T-helper 1 cell treated with Interleukin-12 subunit alpha and Interleukin-12 subunit beta and Interleukin-4 antibody, amounts not matched to agents 30 μg/mL and 1 μg/mL, for 36 hours (primary cell): Measurements from ENCODE around the gene TSPAN1.
"Not testable (repeated sequence)": the region's sequence is repeated elsewhere in the genome, so short reads cannot be mapped to it uniquely, and the experiment has no call there.

Experiments
- H3K27ac Mint-ChIP-seq: one replicate; pipeline ENCODE4 v1.8.0; 2021; ENCODE audit warnings: mild to moderate bottlenecking, mixed read lengths
- H3K27me3 Mint-ChIP-seq: one replicate; pipeline ENCODE4 v1.8.0; 2021; ENCODE audit warnings: low read depth, mixed read lengths
- H3K36me3 Mint-ChIP-seq: one replicate; pipeline ENCODE4 v1.8.0; 2021; ENCODE audit warnings: low read depth, mixed read lengths
- H3K4me1 Mint-ChIP-seq: one replicate; pipeline ENCODE4 v1.8.0; 2021; ENCODE audit warnings: low read depth, mixed read lengths
- H3K4me3 Mint-ChIP-seq: one replicate; pipeline ENCODE4 v1.8.0; 2021; ENCODE audit warnings: mild to moderate bottlenecking, moderate library complexity, mixed read lengths
- H3K9me3 Mint-ChIP-seq: one replicate; pipeline ENCODE4 v1.8.0; 2021; ENCODE audit warnings: mixed read lengths

TSPAN1 gene

GRCh38 chr1:46205141-46205540 lies 30.3 kb downstream of the TSPAN1 start:
- H3K4me3 Mint-ChIP-seq, result no peak overlapping the region
- H3K27ac Mint-ChIP-seq, result no peak overlapping the region
- H3K36me3 Mint-ChIP-seq, result no peaks in the 10 kb centered on the region
- no peaks in the 10 kb centered on the region for H3K9me3 Mint-ChIP-seq
- peaks cover 4% of the 10 kb centered on the region for H3K4me1 Mint-ChIP-seq
- no peaks in the 10 kb centered on the region for H3K27me3 Mint-ChIP-seq

DNA sequence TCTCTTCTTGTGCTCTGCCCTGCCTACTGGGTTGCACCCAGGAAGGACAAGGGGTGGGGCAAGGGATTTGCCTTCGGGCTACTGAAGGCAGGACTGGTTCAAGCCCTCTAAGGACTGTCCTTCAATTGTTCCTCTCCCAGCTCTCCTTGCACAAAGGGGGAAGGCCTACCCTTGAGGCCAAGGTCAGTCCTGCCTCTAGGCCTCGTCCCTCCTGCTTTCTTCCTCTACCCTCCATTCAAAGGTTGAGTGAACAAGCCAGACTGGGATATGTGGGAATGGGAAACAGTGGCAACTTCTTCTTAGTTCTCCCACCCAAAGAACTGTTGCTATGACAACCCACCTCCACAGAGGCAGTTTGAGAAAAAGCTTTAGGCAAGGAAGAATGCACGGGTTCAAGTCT lies 30.9 kb downstream of the TSPAN1 start:
- H3K27me3 Mint-ChIP-seq, result no peaks in the 10 kb centered on the region
- peaks cover 4% of the 10 kb centered on the region for H3K4me1 Mint-ChIP-seq
- no peak overlapping the region for H3K4me3 Mint-ChIP-seq
- no peaks in the 10 kb centered on the region for H3K36me3 Mint-ChIP-seq
- H3K9me3 Mint-ChIP-seq, result no peaks in the 10 kb centered on the region
- H3K27ac Mint-ChIP-seq, result no peak overlapping the region

- no peaks in the 10 kb centered on the region for H3K36me3 Mint-ChIP-seq
- peaks cover 4% of the 10 kb centered on the region for H3K4me1 Mint-ChIP-seq
- H3K27ac Mint-ChIP-seq, result no peak overlapping the region
- no peaks in the 10 kb centered on the region for H3K9me3 Mint-ChIP-seq
- no peaks in the 10 kb centered on the region for H3K27me3 Mint-ChIP-seq
- H3K4me3 Mint-ChIP-seq, result no peak overlapping the region
Measured at GRCh38 chr1:46206399-46206798, 31.5 kb downstream of the TSPAN1 start.

DNA sequence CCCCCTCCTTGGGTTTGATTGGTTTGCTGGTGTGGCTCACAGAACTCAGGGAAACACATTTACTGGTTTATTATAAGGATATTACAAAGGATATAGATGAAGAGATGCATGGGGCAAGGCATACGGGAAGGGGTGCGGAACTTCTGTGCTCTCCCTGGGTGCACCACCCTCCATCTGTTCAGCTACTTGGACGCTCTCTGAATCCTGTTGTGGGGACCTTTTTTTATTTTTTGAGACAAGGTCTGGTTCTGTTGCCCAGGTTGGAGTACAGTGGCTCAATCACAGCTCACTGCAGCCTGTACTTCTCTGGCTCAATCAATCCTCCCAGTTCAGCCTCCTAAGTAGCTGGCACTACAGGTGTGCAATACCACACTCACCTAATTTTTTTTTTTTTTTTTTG lies 35.7 kb downstream of the TSPAN1 start:
- Mint-ChIP-seq H3K27me3 (no peaks in the 10 kb centered on the region), H3K36me3 (no peaks in the 10 kb centered on the region), H3K4me3 (no peak overlapping the region), H3K4me1 (no peaks in the 10 kb centered on the region), H3K9me3 (no peaks in the 10 kb centered on the region), H3K27ac (no peak overlapping the region)

GRCh38 chr1:46211051-46211450 lies 36.2 kb downstream of the TSPAN1 start:
- H3K4me3 Mint-ChIP-seq, result no peak overlapping the region
- H3K27me3 Mint-ChIP-seq, result no peaks in the 10 kb centered on the region
- H3K4me1 Mint-ChIP-seq, result no peaks in the 10 kb centered on the region
- H3K27ac Mint-ChIP-seq, result no peak overlapping the region
- no peaks in the 10 kb centered on the region for H3K36me3 Mint-ChIP-seq
- no peaks in the 10 kb centered on the region for H3K9me3 Mint-ChIP-seq

GRCh38 chr1:46215504-46215903 lies 40.6 kb downstream of the TSPAN1 start:
- no peak overlapping the region for H3K27ac Mint-ChIP-seq
- peaks cover 6% of the 10 kb centered on the region for H3K27me3 Mint-ChIP-seq
- no peak overlapping the region for H3K4me3 Mint-ChIP-seq
- no peaks in the 10 kb centered on the region for H3K4me1 Mint-ChIP-seq
- no peaks in the 10 kb centered on the region for H3K36me3 Mint-ChIP-seq
- H3K9me3 Mint-ChIP-seq, result no peaks in the 10 kb centered on the region

- Mint-ChIP-seq H3K27me3 (peaks cover 6% of the 10 kb centered on the region), H3K4me1 (peaks cover under 1% of the 10 kb centered on the region), H3K27ac (no peak overlapping the region), H3K9me3 (no peaks in the 10 kb centered on the region), H3K36me3 (no peaks in the 10 kb centered on the region), H3K4me3 (no peak overlapping the region)
Measured at GRCh38 chr1:46218443-46218842, 43.6 kb downstream of the TSPAN1 start.

DNA sequence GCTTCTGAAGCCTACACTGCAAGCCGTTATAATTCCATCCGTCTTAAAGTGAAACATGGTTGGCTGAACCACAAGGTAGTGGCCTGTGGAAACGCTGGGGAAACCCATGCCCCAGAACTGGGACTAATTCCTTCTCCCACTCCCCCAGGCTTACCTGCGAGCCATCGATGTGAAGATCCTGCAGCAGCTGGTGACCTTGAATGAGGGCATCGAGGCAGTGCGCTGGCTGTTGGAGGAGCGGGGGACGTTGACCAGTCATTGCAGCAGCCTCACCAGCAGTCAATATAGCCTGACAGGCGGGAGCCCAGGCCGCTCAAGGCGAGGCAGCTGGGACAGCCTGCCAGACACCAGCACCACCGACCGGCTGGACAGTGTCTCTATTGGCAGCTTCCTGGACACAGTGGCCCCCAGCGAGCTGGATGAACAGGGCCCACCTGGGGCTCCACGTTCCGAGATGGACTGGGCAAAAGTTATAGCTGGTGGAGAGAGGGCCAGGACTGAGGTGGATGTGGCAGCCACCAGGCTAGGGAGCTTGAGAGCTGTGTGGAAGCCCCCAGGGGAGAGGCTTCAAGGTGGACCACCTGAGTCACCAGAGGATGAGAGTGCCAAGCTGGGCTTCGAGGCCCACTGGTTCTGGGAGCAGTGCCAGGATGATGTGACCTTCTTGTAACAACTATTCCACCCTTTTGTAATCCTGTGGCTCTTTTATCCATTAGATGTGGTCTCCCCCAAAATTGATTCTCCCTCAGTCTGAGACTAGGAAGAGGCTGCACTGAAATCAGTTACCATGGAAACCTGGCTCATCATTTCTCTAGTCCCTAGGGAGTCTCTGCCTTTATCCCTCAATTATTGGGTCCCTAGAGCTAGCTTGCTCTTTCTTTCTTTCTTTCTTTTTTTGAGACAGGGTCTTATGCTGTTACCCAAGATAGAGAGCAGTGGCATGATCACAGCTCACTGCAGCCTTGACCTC lies 44.9 kb downstream of the TSPAN1 start:
- no peak overlapping the region for H3K27ac Mint-ChIP-seq
- H3K4me1 Mint-ChIP-seq, result peaks cover 3% of the 10 kb centered on the region
- no peaks in the 10 kb centered on the region for H3K9me3 Mint-ChIP-seq
- no peaks in the 10 kb centered on the region for H3K36me3 Mint-ChIP-seq
- H3K27me3 Mint-ChIP-seq, result peaks cover 6% of the 10 kb centered on the region
- no peak overlapping the region for H3K4me3 Mint-ChIP-seq

DNA sequence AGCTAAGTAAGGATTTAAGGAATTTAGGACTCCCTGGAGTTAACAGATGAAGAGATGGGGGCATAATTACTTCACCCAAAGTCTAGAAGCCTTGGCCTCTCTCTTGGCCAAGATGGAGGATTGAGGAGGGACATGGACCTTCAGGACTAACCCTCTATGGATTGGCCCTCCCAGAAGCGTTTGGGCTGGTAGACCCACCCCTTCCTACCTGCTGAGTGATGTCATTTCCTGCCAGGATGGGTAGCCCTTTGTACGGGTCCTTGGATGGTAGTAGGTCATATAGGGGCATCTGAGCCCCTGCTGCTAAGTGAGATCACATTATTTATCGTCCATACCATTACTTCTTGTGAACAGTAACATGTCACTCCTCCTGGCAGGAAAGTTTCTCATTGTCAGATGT lies 45.9 kb downstream of the TSPAN1 start:
- H3K27ac Mint-ChIP-seq, result no peak overlapping the region
- no peaks in the 10 kb centered on the region for H3K36me3 Mint-ChIP-seq
- H3K27me3 Mint-ChIP-seq, result peaks cover 6% of the 10 kb centered on the region
- H3K9me3 Mint-ChIP-seq, result no peaks in the 10 kb centered on the region
- peaks cover 3% of the 10 kb centered on the region for H3K4me1 Mint-ChIP-seq
- no peak overlapping the region for H3K4me3 Mint-ChIP-seq

- Mint-ChIP-seq H3K4me3 (no peak overlapping the region), H3K9me3 (no peaks in the 10 kb centered on the region), H3K36me3 (no peaks in the 10 kb centered on the region), H3K4me1 (peaks cover 3% of the 10 kb centered on the region), H3K27ac (no peak overlapping the region), H3K27me3 (peaks cover 4% of the 10 kb centered on the region)
Measured at GRCh38 chr1:46221749-46222148, 46.9 kb downstream of the TSPAN1 start.

- H3K36me3 Mint-ChIP-seq, H3K4me3 Mint-ChIP-seq, H3K27me3 Mint-ChIP-seq, H3K4me1 Mint-ChIP-seq, H3K27ac Mint-ChIP-seq, H3K9me3 Mint-ChIP-seq: not testable (repeated sequence)
Measured at GRCh38 chr1:46223055-46223454, 48.2 kb downstream of the TSPAN1 start.

DNA sequence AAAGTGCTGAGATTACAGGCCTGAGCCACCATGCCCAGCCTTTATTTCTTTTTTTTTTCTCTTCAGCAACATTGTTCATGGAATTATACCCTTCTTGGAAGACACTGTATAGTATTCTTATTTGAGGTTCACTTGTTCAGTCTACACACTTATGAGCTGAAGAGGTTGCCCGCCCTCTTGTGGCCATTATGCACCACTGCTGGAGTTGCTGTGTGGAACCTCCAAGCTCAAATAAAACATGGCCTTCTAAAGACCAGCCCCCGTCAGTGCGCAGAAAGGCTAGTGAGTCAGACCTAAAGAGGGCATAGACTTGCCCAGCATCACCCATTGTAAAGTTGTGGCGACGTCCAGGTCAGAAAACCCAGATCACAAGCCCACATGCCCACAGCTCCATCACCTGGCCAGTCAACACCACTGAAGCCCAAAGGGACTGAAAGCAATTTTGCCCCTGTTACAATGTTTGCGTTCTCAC lies 48.6 kb downstream of the TSPAN1 start:
- Mint-ChIP-seq H3K27ac (no peak overlapping the region), H3K4me1 (peaks cover 3% of the 10 kb centered on the region), H3K36me3 (no peaks in the 10 kb centered on the region), H3K4me3 (no peak overlapping the region), H3K27me3 (no peaks in the 10 kb centered on the region), H3K9me3 (no peaks in the 10 kb centered on the region)

- no peaks in the 10 kb centered on the region for H3K36me3 Mint-ChIP-seq
- H3K9me3 Mint-ChIP-seq, result no peaks in the 10 kb centered on the region
- no peak overlapping the region for H3K27ac Mint-ChIP-seq
- H3K4me3 Mint-ChIP-seq, result no peak overlapping the region
- H3K4me1 Mint-ChIP-seq, result peaks cover 3% of the 10 kb centered on the region
- H3K27me3 Mint-ChIP-seq, result no peaks in the 10 kb centered on the region
Measured at GRCh38 chr1:46224966-46225365, 50.1 kb downstream of the TSPAN1 start.

- not testable (repeated sequence) for H3K36me3 Mint-ChIP-seq, H3K4me1 Mint-ChIP-seq, H3K27me3 Mint-ChIP-seq, H3K9me3 Mint-ChIP-seq, H3K4me3 Mint-ChIP-seq, H3K27ac Mint-ChIP-seq
Measured at GRCh38 chr1:46231231-46231630, 56.3 kb downstream of the TSPAN1 start.
